HG03095 (cell line): Measurements from ENCODE around the gene MYO7A.

Experiments
- ATAC-seq: cut with Tn5 transposase; IDR thresholded peaks from one replicate; pipeline ENCODE4 v1.9.1; 2021; ENCODE audit warnings: moderate library complexity; ENCODE audit not compliant: unreplicated experiment

The MYO7A gene

GRCh38 chr11:77211040-77211451, 83.0 kb downstream of the MYO7A start:
- no peak for ATAC-seq

GRCh38 chr11:77211594-77212251, 83.7 kb downstream of the MYO7A start:
- no peak for ATAC-seq

DNA sequence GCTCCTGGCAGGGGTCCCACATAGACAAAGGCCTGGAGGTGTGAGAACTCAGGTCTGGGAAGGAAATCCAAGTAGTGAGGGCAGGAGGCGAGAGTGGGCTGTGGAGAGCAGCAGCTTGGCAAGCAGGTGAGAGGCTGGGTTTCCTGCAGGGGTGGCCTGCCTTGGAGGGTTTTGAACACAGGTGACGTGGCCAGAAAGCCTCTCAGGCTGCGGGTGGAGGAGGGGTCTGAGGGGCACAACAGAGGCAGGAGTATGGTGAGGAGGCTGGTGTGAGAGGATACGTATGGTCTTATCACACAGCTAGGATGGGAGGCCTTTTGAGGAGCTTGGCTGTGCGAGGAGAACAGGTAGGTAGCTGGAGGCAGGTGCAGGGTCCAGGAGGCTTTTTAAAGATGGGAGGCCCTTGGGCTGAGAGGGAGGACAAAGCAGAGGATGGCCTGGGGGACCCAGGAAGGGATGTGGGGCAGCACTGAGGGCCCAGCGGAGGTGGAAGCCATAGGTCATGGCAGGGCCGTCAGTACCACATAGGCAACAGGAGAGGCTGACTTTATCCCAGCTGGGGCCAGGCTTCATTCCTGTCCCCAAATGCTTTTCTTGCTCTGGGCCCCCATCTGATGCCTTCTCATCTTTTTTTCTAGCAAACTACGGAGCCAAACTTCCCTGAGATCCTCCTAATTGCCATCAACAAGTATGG, 84.4 kb downstream of the MYO7A start:
- no peak for ATAC-seq

GRCh38 chr11:77213029-77213579, 85.1 kb downstream of the MYO7A start:
- no peak for ATAC-seq

- ATAC-seq = no peak
Measured at GRCh38 chr11:77213589-77214428, 85.8 kb downstream of the MYO7A start.

DNA sequence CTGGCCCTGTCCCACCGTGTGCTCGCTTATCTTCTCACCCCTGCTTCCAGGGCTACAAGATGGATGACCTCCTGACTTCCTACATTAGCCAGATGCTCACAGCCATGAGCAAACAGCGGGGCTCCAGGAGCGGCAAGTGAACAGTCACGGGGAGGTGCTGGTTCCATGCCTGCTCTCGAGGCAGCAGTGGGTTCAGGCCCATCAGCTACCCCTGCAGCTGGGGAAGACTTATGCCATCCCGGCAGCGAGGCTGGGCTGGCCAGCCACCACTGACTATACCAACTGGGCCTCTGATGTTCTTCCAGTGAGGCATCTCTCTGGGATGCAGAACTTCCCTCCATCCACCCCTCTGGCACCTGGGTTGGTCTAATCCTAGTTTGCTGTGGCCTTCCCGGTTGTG, 86.5 kb downstream of the MYO7A start:
- ATAC-seq = no peak

DNA sequence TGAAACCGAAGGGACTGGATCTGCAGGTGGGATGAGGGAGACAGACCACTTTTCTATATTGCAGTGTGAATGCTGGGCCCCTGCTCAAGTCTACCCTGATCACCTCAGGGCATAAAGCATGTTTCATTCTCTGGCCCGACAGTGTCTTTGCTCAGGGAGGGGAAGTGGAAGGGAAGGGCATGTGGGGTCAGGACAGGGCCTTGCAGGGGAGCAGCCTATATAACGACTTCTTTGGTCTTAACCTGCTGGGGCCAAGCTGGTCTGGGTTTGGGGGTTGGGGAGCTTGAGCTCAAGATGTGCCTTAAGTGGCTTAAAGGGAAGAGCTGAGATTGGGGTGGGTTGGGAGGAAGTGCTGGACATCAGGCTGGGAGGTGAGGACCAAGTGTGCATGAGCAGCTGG, 87.1 kb downstream of the MYO7A start:
- ATAC-seq = no peak

DNA sequence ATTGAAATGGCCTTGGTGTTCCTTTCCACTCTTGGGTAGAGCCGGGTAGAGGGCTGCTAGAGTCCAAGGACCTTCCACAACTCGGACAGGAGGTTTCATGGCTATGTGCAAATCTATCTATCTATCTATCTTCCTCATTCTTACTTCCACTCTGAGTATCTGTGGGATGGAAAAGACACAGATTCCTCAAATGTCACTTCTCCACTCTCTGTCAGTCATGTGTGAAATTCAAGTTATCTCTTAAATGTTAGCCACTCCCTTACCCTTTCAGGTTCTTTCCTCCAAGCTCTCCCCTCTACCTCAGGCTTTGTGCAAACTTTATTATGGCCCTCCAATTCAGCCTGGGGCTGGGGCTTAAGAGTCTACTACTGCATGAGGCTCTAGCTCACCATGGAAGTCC, 89.1 kb downstream of the MYO7A start:
- ATAC-seq = no peak

DNA sequence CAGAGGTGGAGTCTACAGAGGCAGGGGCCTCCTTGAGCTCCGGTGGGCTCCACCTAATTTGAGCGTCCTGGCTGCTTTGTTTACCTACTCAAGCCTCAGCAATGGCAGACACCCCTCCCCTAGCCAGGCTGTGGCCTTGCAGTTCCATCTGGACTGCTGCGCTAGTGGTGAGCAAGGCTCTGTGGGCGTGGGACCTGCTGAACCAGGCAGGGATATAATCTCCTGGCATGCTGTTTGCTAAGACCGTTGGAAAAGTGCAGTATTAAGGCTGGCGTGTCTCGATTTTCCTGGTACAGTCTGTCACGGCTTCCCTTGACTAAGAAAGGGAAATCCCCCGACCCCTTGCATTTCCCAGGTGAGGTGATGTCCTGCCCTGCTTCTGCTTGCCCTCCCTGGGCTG, 95.8 kb downstream of the MYO7A start:
- ATAC-seq = no peak

GRCh38 chr11:77230878-77231605, 103.0 kb downstream of the MYO7A start:
- no peak for ATAC-seq

GRCh38 chr11:77231800-77232199, 103.8 kb downstream of the MYO7A start:
- no peak for ATAC-seq

DNA sequence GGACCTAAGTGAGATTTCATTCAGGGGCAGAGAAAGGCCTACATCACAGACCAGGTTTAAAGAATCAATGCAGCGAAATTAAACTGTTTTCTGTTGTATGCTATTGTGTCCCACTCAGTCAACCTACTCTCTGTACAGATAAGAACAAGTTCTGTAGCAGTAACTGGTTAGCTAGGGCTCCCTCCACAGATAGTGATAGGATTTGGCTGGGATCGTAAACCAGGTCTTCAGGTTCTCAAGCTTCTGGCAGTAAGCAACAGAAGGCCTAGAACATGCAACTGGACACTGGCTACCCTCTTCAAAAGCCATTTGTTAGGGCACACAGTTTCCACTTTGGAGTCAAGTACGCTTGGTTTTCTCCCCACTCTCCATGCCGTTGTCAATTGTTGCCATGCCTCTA, 104.2 kb downstream of the MYO7A start:
- ATAC-seq = no peak

DNA sequence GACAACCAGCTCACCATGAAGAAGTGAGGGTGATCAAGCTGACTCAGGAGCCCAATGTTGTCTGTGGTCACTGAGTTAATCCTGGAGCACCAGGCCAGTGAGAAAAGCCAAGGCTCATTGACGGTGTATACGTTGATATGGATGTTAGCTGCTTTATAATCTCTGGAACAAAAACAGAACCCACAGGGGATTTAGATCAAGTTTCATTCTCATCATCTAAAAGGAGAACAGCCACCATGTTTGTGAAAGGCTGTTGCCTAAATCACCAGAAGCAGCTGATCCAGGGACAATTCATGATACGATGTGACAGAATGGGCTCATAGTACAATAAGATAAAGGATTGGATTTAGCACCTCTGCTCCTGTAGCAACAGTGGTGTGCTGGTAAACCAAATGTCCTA, 105.0 kb downstream of the MYO7A start:
- no peak for ATAC-seq

- no peak for ATAC-seq
Measured at GRCh38 chr11:77236901-77237300, 108.9 kb downstream of the MYO7A start.

- no peak for ATAC-seq
Measured at GRCh38 chr11:77244277-77245027, 116.4 kb downstream of the MYO7A start.

DNA sequence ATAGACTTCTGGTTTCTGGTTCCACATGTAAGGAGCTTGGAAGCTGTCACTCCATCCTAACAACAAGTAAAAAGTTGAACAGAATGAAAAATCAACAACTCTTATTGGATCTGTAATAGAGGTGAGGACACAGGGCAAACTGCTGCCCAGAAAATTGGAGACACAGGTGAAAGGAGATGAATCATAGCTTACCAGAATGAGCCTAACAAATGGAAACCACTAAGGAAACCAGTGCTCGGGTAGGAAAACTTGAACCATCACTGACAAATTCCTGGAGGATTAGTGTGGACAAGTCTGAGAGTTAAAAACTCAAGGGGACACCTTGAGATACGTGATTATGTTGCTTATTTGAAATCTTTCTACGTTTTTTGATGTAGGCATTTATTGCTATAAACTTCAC, 121.4 kb downstream of the MYO7A start:
- ATAC-seq = no peak

- ATAC-seq = no peak
Measured at GRCh38 chr11:77250881-77251640, 123.0 kb downstream of the MYO7A start.

DNA sequence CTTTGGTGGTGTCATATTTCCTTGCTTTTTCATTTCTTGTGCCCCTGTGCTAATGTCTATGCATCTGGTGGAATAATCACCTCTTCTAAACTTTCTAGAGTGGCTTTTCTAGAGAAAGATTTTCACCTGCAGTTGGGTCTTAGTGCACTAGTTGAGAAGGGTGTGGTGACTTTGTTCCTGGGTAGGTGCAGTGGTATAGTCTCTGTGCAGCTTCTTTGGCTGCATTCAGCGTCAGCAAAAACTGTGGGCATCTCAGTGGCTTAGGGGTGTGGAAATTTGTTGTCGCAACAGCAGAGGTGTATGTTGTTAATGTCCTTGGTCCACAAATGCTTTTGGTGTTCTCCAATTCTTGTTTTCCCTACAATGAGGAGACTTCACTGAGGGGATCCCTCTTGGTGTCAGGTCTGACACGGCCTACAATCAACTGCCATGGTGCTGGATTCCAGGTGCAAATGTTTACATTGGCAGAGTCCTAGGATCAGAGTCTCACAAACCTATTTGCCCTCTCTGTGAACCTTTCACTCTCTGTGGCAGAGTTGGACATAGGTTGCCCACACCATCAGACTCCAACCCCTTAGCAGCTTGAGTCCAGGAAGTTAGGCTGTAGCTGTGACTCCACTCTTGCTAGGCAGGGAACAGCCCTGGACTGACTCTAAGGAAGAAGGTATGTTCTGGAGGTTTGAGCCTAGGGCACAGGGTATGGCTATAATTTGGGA, 124.7 kb downstream of the MYO7A start:
- no peak for ATAC-seq

GRCh38 chr11:77253690-77254089, 125.6 kb downstream of the MYO7A start:
- ATAC-seq = no peak
